WI38 (cell line): ENCODE measurements around the gene XIST.
"Not testable (repeated sequence)": the region's sequence is repeated elsewhere in the genome, so short reads cannot be mapped to it uniquely, and the experiment has no call there.

Source experiments
- H3K4me3 ChIP-seq: 2 replicates; pipeline ENCODE4 v1.5.1; 2011; ENCODE audit warnings: low read depth, mild to moderate bottlenecking, control low read depth, low read length
- CTCF ChIP-seq: IDR thresholded peaks from 2 replicates; pipeline ENCODE4 v1.5.1; 2012; ENCODE audit warnings: low read depth, mild to moderate bottlenecking, control low read depth, low read length

Gene XIST

GRCh38 chrX:73828080-73828720 lies 24.3 kb downstream of the XIST start:
- no peak for TF ChIP-seq CTCF
- no peak overlapping the region for H3K4me3 ChIP-seq

GRCh38 chrX:73827406-73827805 lies 25.1 kb downstream of the XIST start:
- no peak for TF ChIP-seq CTCF

GRCh38 chrX:73826996-73827395 lies 25.5 kb downstream of the XIST start:
- TF ChIP-seq CTCF = no peak
- H3K4me3 ChIP-seq = no peak overlapping the region

More at GRCh38 chrX:73827406-73827805, 25.1 kb downstream of the XIST start:
- H3K4me3 ChIP-seq = no peak overlapping the region

GRCh38 chrX:73825569-73825968 lies 26.9 kb downstream of the XIST start:
- H3K4me3 ChIP-seq = no peak overlapping the region
- TF ChIP-seq CTCF = no peak

- no peak overlapping the region for H3K4me3 ChIP-seq
- TF ChIP-seq CTCF = no peak
Measured at GRCh38 chrX:73823473-73824004, 29.0 kb downstream of the XIST start.

- TF ChIP-seq CTCF = no peak
- no peak overlapping the region for H3K4me3 ChIP-seq
Measured at GRCh38 chrX:73822775-73823174, 29.7 kb downstream of the XIST start.

- no peak overlapping the region for H3K4me3 ChIP-seq
- no peak for TF ChIP-seq CTCF
Measured at GRCh38 chrX:73821921-73822559, 30.5 kb downstream of the XIST start.

- not testable (repeated sequence) for H3K4me3 ChIP-seq
Measured at GRCh38 chrX:73819864-73820558, 32.5 kb downstream of the XIST start.
